Stimulated activated effector memory CD8-positive, alpha-beta T cell treated with anti-CD3 and anti-CD28 coated beads, Interleukin-12 subunit alpha, Interleukin-12 subunit beta, amount 100 ng/mL, for 72 hours (primary cell): ENCODE results near the gene RELL2.

Source experiments
- ATAC-seq: fragments of 150-1000 bp; cut with Tn5 transposase; 2 replicates; pipeline ENCODE4 v1.10.0; 2021
- DNase-seq, 2 donors: peaks; one replicate each; pipeline ENCODE4 v3.0.0; 2021 to 2022; ENCODE audit warnings: low spot score in 2 of 2
- H3K27ac Mint-ChIP-seq: one replicate; pipeline ENCODE4 v1.8.0; 2022; ENCODE audit warnings: mild to moderate bottlenecking, mixed read lengths
- H3K36me3 Mint-ChIP-seq: one replicate; pipeline ENCODE4 v1.8.0; 2022; ENCODE audit warnings: mild to moderate bottlenecking, mixed read lengths
- H3K4me1 Mint-ChIP-seq: one replicate; pipeline ENCODE4 v1.8.0; 2022; ENCODE audit warnings: mixed read lengths
- H3K4me3 Mint-ChIP-seq: one replicate; pipeline ENCODE4 v1.8.0; 2022; ENCODE audit warnings: mild to moderate bottlenecking, mixed read lengths
- H3K9me3 Mint-ChIP-seq: one replicate; pipeline ENCODE4 v1.8.0; 2022; ENCODE audit warnings: mixed read lengths

The RELL2 gene

GRCh38 chr5:141613344-141613743 lies 23.5 kb upstream of the RELL2 start:
- Mint-ChIP-seq H3K27ac (peak overlapping the region; percentile 69), H3K9me3 (no peaks in the 10 kb centered on the region), H3K4me3 (peak overlapping the region; percentile 31), H3K4me1 (peaks cover 70% of the 10 kb centered on the region), H3K36me3 (peaks cover 82% of the 10 kb centered on the region)
- DNase-seq (no peak), ATAC-seq (no peak)

- no peak for ATAC-seq
Measured at GRCh38 chr5:141615991-141616720, 20.6 kb upstream of the RELL2 start.

GRCh38 chr5:141617128-141617527 lies 19.7 kb upstream of the RELL2 start:
- Mint-ChIP-seq H3K36me3 (peaks cover 93% of the 10 kb centered on the region), H3K4me3 (peak overlapping the region; percentile 90), H3K4me1 (peaks cover 42% of the 10 kb centered on the region), H3K27ac (peak overlapping the region; percentile 95), H3K9me3 (no peaks in the 10 kb centered on the region)
- ATAC-seq, result no peak
- no peak for DNase-seq

More at GRCh38 chr5:141615991-141616720, 20.6 kb upstream of the RELL2 start:
- DNase-seq, result no peak
- Mint-ChIP-seq H3K9me3 (no peaks in the 10 kb centered on the region), H3K4me3 (peak overlapping the region; percentile 90), H3K4me1 (peaks cover 48% of the 10 kb centered on the region), H3K27ac (peak overlapping the region; percentile 95), H3K36me3 (peaks cover 91% of the 10 kb centered on the region)

- no peak for ATAC-seq
- no peak for DNase-seq
- peak overlapping the region; percentile 95 for H3K27ac Mint-ChIP-seq
- peak overlapping the region; percentile 90 for H3K4me3 Mint-ChIP-seq
- H3K36me3 Mint-ChIP-seq, result peaks cover 93% of the 10 kb centered on the region
- H3K4me1 Mint-ChIP-seq, result peaks cover 36% of the 10 kb centered on the region
- no peaks in the 10 kb centered on the region for H3K9me3 Mint-ChIP-seq
Measured at GRCh38 chr5:141617682-141618029, 19.1 kb upstream of the RELL2 start.

GRCh38 chr5:141618030-141618803 lies 18.6 kb upstream of the RELL2 start:
- H3K36me3 Mint-ChIP-seq, result peaks cover 93% of the 10 kb centered on the region
- DNase-seq, result peak; percentile 45 to 82
- peaks cover 34% of the 10 kb centered on the region for H3K4me1 Mint-ChIP-seq
- H3K27ac Mint-ChIP-seq, result peak overlapping the region; percentile 95
- no peaks in the 10 kb centered on the region for H3K9me3 Mint-ChIP-seq
- ATAC-seq, result peak; percentile 72
- peak overlapping the region; percentile 90 for H3K4me3 Mint-ChIP-seq

GRCh38 chr5:141618804-141619554 lies 17.8 kb upstream of the RELL2 start, which contains the start of gene DIAPH1:
TSS of gene DIAPH1 (minus strand) at chr5:141619000. CDS start at chr5:141618914, 86 bp downstream.
- H3K4me1 Mint-ChIP-seq, result peaks cover 31% of the 10 kb centered on the region
- no peaks in the 10 kb centered on the region for H3K9me3 Mint-ChIP-seq
- H3K36me3 Mint-ChIP-seq, result peaks cover 93% of the 10 kb centered on the region
- peak within 1 kb of the TSS; percentile 95 for H3K27ac Mint-ChIP-seq
- DNase-seq, result peak; percentile 94 to 98
- H3K4me3 Mint-ChIP-seq, result peak within 1 kb of the TSS; percentile 90
- peak; percentile 93 for ATAC-seq

GRCh38 chr5:141623186-141623585 lies 13.6 kb upstream of the RELL2 start:
- Mint-ChIP-seq H3K4me3 (no peak overlapping the region), H3K4me1 (peaks cover 8% of the 10 kb centered on the region), H3K27ac (peak overlapping the region; percentile 72), H3K36me3 (peaks cover 99% of the 10 kb centered on the region), H3K9me3 (no peaks in the 10 kb centered on the region)
- ATAC-seq, result no peak
- DNase-seq, result no peak

- Mint-ChIP-seq H3K36me3 (peaks cover 99% of the 10 kb centered on the region), H3K27ac (peak overlapping the region; percentile 72), H3K4me1 (peaks cover 9% of the 10 kb centered on the region), H3K4me3 (no peak overlapping the region), H3K9me3 (no peaks in the 10 kb centered on the region)
- ATAC-seq (no peak), DNase-seq (no peak)
Measured at GRCh38 chr5:141623611-141624010, 13.2 kb upstream of the RELL2 start.

- DNase-seq (no peak), ATAC-seq (no peak)
- no peak overlapping the region for H3K4me3 Mint-ChIP-seq
- peak overlapping the region; percentile 86 for H3K27ac Mint-ChIP-seq
- peaks cover 100% of the 10 kb centered on the region for H3K36me3 Mint-ChIP-seq
- peaks cover 14% of the 10 kb centered on the region for H3K4me1 Mint-ChIP-seq
- no peaks in the 10 kb centered on the region for H3K9me3 Mint-ChIP-seq
Measured at GRCh38 chr5:141628175-141628788, 8.5 kb upstream of the RELL2 start.

GRCh38 chr5:141630570-141631140 lies 6.1 kb upstream of the RELL2 start:
- Mint-ChIP-seq H3K4me3 (no peak overlapping the region), H3K27ac (no peak overlapping the region), H3K36me3 (peaks cover 91% of the 10 kb centered on the region), H3K9me3 (no peaks in the 10 kb centered on the region), H3K4me1 (peaks cover 29% of the 10 kb centered on the region)
- ATAC-seq, result no peak
- no peak for DNase-seq

GRCh38 chr5:141632650-141633049 lies 4.1 kb upstream of the RELL2 start:
- Mint-ChIP-seq H3K4me3 (no peak overlapping the region), H3K9me3 (no peaks in the 10 kb centered on the region), H3K36me3 (peaks cover 78% of the 10 kb centered on the region), H3K27ac (no peak overlapping the region), H3K4me1 (peaks cover 35% of the 10 kb centered on the region)
- DNase-seq (no peak), ATAC-seq (no peak)

- H3K4me1 Mint-ChIP-seq, result peaks cover 41% of the 10 kb centered on the region
- DNase-seq (no peak), ATAC-seq (peak; percentile 57)
- H3K9me3 Mint-ChIP-seq, result no peaks in the 10 kb centered on the region
- peak overlapping the region; percentile 1 for H3K27ac Mint-ChIP-seq
- peak overlapping the region; percentile 84 for H3K4me3 Mint-ChIP-seq
- peaks cover 78% of the 10 kb centered on the region for H3K36me3 Mint-ChIP-seq
Measured at GRCh38 chr5:141633871-141634561, 2.8 kb upstream of the RELL2 start.

- H3K36me3 Mint-ChIP-seq, result peaks cover 76% of the 10 kb centered on the region
- DNase-seq, result no peak
Measured at GRCh38 chr5:141634720-141635119, 2.1 kb upstream of the RELL2 start.

GRCh38 chr5:141635646-141636045 lies 1.2 kb upstream of the RELL2 start:
- DNase-seq, result no peak
- Mint-ChIP-seq H3K36me3 (peaks cover 70% of the 10 kb centered on the region), H3K27ac (peak overlapping the region; percentile 86), H3K4me3 (peak overlapping the region; percentile 84), H3K9me3 (no peaks in the 10 kb centered on the region), H3K4me1 (peaks cover 41% of the 10 kb centered on the region)
- ATAC-seq, result no peak

More at GRCh38 chr5:141634720-141635119, 2.1 kb upstream of the RELL2 start:
- Mint-ChIP-seq H3K4me3 (peak overlapping the region; percentile 84), H3K4me1 (peaks cover 38% of the 10 kb centered on the region), H3K9me3 (no peaks in the 10 kb centered on the region), H3K27ac (peak overlapping the region; percentile 1)
- no peak for ATAC-seq
